ENCODE measurements around the gene PPP1R27.

PPP1R27 gene

DNA sequence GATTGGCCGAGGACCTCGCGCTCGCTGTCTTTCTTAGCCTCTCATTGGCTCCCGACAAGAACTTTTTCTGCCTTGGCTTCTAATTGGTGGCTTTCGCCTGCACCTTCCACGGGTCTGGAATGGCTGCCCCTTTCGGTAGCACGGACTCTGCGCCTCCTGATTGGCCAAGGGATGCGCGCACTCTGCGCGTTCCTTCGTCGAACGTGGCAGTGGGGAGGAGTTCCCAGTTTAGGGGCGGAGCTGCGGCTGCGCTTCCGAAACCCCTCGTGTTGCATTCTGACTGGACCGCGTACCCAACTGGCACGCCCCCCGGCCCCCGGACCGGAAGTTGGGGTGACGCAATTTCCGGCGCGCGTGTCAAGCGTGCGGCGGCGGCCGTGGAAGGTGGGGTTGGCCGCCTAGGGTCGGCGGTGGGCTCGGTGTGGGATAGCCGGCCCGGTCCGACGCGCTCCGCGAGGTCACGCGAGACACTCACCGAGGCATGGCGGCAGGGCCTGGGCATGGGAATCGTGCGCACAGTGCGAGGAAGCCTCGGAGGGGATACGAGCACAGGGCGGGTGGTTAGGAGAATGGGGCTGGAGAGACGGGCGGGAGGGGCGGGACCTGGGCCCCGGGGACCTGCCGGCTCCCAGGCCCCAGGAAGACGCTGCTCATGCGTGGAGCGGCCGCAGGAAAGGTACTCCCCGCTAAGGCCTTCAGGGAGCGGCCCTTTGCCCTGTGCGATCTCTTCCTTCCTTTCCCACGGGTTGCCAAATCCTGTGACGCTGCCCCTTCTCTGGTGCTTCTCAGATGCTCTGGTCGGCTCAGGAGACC lies 26.1 kb upstream of the PPP1R27 start:
- DNase-seq = peak; percentile 96

DNA sequence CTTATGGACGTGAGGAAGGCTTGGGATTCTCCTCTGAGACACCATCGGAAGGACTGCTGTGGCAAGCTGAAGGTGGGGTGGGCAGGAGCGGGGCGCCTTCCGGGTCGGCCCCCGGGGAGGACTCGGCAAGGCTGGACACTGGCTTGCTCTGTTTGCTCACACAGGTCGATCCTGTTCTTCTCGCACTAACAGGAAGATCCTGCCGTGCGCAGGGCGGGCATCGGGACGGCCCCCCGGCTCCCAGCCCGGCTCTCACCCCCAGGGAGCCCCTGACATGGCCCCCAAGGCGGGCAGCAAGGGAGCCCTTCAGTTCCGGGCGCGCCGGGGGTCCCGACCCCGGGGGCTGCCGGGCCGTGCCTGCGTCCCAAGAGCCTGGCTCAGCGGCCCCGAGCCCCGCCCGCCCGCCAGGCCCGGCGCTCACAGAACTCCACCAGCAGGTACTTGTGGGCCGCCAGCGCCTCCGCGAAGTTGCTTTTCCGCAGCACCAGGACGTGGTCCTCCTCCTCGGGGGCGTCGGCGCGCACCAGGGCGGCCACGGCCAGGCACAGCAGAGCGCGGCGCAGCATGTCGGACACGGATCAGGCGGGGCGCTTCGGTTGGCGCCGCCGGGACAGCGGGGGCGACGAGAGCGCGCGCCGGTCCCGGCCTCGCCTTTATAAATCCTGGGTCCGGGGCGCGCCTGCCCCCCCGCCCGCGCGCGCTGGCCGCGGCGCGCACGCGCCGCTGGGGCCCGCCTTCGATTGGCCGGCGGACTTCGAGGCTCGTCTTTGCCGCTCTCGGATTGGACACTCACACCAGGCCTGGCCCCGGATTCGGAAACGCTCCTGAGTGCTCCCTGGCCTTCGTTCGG lies 25.3 kb upstream of the PPP1R27 start, which contains the start of gene P4HB:
TSS of gene P4HB (minus strand) at position 630 of the 850 bp plus-strand sequence. CDS start at position 566, 64 bp downstream.
- no peak for DNase-seq

DNA sequence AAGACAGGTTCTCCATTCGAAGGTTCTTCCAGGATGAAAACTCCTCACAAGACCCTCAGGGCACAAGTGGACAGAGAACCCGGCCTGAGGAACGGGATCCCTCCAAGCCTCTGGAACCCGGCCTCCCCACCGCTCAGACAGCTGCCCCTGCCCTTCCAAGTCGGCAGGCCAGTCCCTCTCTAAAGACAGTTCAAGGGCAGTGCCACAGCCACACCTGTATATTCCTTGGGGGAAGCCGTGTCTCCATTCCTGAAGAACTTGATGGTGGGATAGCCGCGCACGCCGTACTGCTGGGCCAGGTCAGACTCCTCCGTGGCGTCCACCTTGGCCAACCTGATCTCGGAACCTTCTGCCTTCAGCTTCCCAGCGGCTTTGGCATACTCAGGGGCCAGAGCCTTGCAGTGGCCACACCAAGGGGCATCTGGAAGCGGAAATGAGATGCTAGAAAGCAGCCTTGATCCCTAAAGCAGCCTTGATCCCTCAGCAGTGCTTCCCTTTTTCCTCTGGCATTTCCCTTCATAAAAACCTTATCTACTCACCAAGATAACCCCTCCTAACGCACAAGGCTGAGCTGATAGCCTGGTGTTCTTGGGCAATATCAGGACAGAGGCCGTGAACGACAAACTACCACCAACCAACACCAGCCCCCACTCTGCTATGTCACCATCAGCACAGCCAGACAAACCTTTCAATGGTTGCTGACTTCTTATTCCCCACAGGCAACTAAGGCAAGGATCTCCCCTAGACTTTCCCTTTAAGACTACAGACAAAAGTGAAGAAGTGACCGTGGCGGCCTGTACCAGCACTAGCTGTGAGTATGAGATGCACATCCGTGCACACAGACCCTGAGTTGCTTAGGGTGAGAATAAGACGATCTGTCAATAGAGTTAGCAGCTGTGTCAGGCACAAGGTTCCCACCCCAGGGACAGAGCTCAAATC lies 24.4 kb upstream of the PPP1R27 start:
- no peak for DNase-seq

DNA sequence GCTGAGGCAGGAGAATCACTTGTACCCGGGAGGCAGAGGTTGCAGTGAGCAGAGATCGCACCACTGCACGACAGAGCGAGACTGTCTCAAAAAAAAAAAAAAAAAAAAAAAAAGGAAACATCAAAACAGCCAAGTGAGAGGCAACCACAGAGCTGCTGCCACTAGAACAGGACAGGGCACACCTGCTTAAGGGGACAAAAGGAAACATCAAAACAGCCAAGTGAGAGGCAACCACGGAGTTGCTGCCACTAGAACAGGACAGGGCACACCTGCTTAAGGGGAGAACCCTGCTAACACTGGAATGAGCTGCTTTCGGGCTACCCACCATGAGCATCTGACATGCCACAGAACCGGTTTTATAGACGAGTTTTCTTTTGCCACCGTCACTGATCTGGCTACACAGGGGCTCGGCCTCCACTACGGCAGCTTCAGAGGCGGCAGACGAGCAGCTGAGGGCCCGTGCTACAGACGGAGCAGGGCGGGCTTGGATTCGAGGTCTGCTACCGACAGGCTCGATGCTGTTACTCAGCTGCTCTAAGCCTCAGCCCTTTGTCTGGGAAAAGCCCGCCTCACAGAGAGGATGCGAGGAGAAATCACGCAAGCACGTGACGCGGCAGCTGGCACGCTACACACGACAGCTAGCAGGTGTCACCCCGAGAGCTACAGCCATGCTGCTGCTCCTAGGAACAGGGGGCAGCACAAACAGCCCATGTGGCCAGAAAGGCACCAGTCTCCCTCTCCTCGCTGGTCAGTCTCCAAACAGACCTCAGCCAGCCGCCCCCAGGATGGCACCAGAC lies 23.5 kb upstream of the PPP1R27 start:
- DNase-seq = no peak

DNA sequence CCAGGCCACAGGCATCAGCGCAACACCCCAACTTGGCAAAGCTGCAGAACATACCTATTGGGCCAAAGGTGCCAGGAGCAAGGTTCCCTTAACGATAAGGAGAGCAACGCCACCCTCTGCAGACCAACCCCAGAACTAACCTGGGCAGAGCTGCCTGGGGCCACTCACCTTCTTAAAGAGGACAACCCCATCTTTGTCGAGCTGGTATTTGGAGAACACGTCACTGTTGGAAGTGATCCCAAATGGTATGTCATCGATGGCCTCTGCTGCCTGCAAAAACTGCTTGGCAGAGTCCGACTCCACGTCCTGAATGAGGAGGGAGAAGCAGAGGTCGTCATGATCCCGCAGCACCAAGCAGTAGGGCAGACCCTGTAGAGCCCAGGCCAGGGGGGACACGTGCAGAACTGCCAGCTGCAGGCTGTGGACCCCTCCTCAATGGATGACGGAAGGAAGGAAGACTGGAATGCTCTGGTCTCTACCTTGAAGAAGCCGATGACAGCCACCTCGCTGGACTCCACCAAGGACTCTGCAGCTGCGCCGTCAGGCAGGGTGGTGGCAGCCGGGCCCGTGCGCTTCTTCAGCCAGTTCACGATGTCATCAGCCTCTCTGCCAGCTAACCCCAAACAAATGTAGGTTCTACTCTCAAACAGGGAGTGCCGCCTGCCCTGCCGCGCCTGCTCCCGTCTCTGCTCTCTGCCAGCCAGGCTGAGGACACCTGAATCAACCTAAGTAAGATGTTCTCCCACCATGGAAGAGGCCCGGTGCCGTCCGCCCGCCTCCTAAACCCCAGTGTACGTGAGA lies 20.3 kb upstream of the PPP1R27 start:
- no peak for DNase-seq

DNA sequence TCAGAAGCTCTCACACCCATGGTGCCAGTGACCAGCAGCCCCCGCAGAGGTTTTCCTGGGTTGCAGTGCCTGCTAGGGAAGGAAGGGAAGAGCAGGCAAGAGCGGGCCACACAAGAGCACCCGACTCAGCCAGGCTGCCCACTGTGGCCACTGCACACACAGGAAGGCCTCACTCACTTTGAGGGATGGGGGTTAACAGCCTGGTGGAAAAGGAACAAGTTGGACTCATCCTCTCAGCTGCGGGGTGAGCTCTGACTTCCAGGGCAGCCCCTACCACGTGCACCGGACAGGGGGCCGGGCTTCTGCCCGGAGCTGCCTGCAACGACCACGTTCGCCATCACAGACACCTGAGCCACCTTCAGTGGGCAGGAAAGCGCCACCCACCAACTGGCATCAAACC lies 17.4 kb upstream of the PPP1R27 start:
- DNase-seq = no peak

DNA sequence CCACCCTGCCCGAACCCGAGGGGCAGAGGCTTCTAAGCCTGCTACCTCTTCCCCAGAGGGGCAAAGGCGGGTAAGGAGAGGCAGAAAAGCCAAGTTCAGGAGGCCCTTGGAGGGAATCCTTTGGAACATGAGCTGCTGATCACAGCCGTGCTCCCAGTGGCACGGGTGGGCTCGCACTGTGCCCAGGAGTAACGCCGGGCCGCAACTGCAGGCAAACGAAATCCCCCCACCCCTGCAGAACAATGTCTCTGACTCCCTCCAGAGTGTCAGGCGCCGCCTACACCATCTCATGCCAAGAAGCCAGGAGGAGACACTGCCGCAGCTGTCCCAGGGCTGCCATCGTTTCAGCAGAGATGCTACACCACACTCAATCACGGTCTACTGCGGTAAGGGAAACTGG lies 16.6 kb upstream of the PPP1R27 start:
- no peak for DNase-seq

DNA sequence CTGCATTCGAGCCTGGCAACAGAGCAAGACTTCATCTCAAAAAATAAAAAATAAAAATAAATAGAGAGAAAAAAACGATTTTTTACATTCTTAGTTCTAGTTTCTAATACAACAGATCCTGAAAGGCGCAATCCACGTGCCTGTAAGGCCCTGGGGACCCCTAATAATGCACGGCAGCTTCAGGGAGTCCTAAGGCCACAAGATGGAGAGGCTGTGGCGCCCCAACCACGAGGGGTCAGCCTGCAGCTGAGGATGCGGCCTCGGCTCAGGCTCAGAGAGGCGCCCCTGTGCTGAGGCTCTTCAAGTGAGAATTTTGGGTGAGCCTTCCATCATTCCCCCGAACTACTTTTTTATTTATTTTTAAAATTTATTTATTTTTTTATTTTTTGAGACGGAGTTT lies 14.6 kb upstream of the PPP1R27 start:
- DNase-seq = no peak

DNA sequence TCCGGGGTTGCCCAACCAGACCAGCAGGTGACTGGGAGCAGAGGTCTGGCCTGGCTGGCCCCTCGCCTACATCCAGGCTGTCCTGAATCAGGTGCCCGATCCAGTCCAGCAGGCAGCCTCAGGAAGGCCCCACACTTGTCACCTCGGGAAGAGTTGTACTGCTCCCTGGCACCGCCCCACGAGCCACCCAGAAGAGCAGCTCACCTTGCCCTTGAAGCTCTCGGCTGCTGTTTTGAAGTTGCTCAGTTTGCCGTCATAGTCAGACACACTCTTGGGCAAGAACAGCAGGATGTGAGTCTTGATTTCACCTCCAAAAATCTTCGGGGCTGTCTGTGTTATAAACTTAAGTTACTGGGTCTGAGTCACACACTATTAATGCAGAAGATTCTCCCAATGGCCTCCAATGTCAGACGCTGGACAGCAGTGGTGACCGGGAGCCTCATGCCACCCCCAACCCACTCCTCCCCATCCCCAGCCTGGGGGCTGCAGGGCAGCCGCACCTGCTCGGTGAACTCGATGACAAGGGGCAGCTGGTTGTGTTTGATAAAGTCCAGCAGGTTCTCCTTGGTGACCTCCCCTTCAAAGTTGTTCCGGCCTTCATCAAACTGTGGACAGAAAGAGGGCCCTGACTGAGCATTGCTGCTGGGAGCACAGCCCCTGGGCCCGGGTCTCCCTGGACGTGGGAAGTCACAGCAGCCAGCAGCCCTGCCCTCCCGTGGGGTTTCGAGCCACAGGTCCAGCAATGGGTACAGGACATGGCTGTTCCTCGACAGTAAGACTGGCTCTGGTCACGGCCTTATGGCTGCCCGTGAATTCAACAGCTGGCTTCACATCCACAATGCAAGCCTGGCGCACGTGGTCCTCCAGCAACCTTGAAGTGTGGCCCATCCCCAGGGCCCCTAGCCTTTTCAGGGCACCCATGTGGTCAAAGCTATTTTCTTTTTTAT lies 12.2 kb upstream of the PPP1R27 start:
- DNase-seq = no peak

DNA sequence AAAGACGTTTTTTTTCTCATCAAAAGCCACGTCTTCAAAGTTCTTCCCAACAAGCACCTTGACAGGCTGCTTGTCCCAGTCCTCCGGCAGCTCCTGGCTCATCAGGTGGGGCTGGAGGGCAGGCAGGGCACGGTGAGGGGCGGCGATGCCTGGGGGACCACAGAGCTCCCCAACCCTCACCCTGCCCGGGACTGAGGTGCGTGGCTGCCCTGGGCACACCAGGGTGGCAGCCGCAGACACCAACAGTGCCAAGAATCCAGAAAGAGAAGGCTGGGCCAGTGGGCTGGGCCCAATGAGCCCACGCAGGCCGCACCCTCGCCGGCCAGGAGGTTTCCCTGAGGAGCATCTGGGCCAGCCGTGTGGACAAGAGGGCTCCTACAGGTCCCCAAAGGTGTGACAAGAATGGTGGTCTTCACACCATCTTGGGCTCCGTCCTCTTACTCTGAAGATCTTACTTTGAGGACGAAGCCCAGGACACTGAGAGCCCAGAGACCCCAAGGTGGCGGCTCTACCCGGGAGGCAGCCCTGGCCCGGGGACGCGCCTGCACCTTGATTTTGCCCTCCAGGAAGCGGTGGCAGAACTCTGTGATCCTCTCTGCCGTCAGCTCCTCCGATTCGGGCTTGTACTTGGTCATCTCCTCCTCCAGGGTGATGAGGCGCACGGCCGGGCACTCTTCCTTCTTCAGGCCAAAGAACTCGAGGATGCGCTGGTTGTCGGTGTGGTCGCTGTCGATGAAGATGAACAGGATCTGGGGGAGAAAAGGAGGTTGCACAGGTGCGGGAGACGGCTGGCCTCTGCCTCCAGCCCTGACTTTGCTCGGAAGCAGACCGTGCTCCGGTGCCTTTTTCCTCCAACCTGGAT lies 11.3 kb upstream of the PPP1R27 start:
- no peak for DNase-seq

DNA sequence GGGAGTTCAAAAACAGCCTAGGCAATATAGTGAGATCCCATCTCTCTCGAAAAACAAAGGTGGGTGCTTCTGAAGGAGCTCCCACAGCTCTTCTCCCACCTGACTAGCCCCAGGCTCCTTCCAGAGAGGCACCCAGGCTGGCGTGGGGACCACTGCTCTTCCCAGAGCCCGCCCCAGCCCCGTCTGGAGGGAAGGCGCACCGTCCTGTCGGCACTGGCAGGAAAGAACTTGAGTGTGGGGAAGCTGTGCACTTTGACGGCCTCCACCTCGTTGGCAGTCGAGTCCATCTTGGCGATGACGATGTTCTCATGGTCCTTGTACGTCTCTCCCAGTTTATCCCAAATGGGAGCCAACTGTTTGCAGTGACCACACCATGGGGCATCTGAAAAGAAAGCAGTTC lies 10.5 kb upstream of the PPP1R27 start:
- DNase-seq = no peak

DNA sequence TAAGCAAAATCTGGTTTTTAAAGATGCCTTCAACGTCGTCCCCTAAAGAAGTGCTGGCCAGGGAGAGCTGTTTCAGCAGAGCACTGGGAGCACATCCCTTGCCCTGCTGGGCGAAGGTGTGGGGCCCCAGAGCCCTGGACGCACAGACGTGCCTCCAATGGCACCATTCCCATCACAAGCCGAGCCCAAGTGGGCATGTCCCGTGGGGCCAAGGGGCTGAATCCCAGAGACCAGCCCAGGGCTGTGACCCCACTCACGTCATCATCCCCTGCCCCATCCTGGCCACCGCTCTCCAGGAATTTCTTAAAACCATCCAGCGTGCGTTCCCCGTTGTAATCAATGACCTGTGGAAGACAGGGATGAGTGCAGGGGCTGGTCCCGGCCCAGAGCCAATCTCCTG lies 10.0 kb upstream of the PPP1R27 start:
- DNase-seq = no peak

DNA sequence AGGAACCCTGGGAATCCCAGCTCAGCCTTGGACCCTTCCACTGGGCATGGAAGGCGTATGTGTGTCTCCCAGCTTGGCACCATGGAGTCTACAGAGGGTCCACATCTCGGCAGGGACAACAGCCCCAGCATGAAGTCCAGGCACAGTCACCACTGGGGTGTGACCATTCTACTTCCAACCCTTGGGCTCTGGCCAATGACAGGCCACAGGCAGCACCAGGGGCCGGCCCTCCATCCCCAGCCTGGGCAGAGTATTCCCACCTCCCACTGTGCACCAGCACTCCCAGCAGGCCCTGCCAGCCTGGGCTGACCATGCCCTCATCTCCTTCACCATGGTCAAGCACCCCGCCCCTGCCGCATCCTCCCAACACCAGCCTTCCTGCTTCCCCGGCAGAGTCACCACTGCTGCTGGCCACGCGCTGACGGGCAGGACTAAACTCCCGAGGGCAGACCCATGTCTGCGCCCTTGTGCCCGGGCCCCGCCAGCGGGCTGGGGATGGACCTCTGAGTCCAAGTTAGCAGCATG lies 9.5 kb upstream of the PPP1R27 start:
- DNase-seq = no peak

DNA sequence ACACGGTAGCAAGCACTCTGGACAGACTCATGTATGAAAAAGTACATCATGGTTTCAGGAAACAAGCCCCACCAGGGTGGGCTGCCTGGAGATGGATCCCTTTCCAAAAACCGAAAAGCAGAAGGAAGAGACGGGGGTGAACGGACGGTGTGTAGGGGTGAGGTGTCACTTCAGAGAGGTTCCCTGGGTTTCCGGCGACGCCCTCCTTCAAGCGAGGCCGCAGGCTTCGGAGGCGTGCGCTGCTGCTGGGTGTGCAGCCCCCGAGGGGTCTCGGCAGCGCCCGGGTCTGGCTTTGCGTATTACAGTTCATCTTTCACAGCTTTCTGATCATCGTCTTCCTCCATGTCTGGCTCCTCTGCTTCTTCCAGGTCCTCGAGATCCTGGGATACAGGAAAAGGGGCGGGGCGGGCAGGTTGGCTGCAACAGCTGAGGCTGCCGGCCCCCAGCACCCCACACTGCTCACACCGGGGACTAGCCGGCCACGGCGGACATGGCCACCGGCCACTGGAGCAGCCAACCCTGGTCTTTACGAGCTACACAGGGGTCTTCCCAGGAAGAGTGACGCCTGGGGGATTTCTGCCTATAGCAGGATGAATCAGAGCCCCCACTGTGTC lies 9.0 kb upstream of the PPP1R27 start:
- no peak for DNase-seq

DNA sequence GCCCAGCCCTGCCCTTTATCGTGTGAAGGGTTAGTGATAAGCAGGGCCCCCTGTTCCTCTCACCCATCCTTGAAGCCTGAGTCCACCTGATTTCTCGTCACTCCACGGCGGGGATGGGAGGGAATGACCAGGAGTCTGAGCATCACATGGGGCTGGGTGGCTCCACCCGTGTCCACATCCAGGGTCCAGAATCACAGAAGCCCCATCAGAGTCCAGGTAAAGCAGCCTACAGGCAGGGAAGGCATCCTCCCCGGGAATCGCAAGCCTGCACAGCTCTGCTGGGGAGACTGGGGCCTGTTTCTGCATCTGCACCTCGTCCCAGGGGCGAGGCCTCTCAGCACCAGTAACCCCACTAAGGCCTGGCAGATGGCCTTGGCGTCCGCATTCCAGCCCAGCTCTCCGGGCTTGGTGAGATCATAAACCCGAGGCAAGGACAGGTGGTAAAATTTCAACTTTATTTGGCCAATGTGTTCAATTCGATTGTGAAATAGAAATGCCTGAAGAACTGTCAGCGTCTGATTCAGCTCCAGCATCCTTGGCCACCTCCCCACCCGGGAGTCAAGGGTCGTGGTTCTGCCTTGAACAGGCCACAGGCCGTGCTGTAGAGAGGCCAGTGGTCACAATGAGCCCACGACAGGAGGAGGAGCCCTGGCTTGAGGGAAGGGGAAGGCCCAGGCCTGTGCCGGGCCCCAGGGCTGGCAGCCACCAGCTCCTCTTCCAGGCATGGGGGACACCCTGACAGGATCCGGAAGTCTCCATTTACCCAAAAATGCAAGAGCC lies 8.1 kb upstream of the PPP1R27 start:
- no peak for DNase-seq

DNA sequence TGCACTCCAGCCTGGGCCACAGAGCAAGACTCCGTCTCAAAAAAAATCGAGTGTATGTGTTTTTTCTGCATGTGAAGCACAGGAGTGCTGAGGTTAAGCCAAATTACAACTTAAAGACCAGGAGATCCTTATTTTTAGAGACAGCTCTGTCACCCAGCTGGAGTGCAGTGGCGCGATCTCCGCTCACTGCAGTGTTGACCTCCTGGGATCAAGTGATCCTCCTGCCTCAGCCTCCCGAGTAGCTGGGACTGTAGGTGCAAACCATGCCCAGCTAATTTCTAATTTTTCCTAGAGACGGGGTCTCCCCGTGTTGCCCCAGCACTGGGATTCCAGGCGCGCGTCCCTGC lies 7.5 kb upstream of the PPP1R27 start:
- DNase-seq = no peak

DNA sequence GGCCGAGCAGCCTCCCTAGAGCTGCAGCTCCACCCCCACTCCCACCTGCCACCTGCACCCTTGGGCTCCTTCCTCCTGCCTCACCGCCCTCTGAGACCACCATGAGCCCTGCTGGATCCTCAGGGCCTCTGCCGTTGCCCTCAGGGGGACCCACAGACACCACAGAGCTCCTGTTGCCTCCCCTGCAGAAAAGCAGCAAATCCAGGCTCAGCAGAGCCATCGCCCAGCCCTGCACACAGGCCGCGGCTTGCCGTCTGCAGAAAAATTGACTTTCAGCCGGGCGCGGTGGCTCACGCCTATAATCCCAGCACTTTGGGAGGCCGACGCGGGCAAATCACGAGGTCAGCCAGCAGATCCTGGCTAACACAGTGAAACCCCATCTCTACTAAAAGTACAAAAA lies 7.0 kb upstream of the PPP1R27 start:
- no peak for DNase-seq

Measured in NCI-H2029 treated with DMSO at 0.1 percent for 48 hours (cell line).